Kidney (tissue), 22 donors: ENCODE data around the gene DEGS1. TPM values are rescaled to one million over a fixed set of nuclear protein-coding genes. Genes with fewer than 3 reads are reported as not detected.

Experiments used
- DNase-seq, 5 donors: peaks; one replicate each; pipeline ENCODE4 v3.0.0-alpha.2; 2013 to 2020
- FAIRE-seq: peaks from 2 replicates; lab custom pipeline; 2012; peaks lifted over from hg19 to GRCh38; lab: Jason Lieb, UNC
- H3K27ac ChIP-seq, 2 donors: one replicate each; pipeline ENCODE4 v1.7.0; 2013; ENCODE audit warnings: low read depth in 2 of 2, low read length in 2 of 2, inconsistent platforms in 1 of 2
- H3K27me3 ChIP-seq: one replicate; pipeline ENCODE4 v1.7.1; 2013; ENCODE audit warnings: low read length, inconsistent platforms; ENCODE audit not compliant: control insufficient read depth, insufficient read depth
- H3K36me3 ChIP-seq, 3 donors: one replicate each; pipeline versions ENCODE4 v1.7.0 to v1.7.1; 2013; ENCODE audit warnings: low read length in 3 of 3, control low read depth in 1 of 3, inconsistent platforms in 1 of 3; ENCODE audit not compliant: insufficient read depth in 3 of 3, control insufficient read depth in 2 of 3
- H3K4me1 ChIP-seq, 3 donors: one replicate each; pipeline versions ENCODE4 v1.7.0 to v1.7.1; 2013; ENCODE audit warnings: low read length in 3 of 3, inconsistent platforms in 1 of 3, low read depth in 1 of 3; ENCODE audit not compliant: control insufficient read depth in 2 of 3, insufficient read depth in 2 of 3
- H3K4me3 ChIP-seq, 3 donors: one replicate each; pipeline versions ENCODE4 v1.7.0 to v1.8.1; 2013; ENCODE audit warnings: low read length in 3 of 3, control low read depth in 1 of 3, inconsistent platforms in 1 of 3
- H3K9ac ChIP-seq, 3 donors: one replicate each; pipeline versions ENCODE4 v1.7.0 to v1.7.1; 2013; ENCODE audit warnings: low read length in 3 of 3, control low read depth in 1 of 3, inconsistent platforms in 1 of 3
- H3K9me3 ChIP-seq, 3 donors: one replicate each; pipeline versions ENCODE4 v1.7.0 to v1.7.1; 2013; ENCODE audit warnings: low read length in 3 of 3, control low read depth in 1 of 3, inconsistent platforms in 1 of 3; ENCODE audit not compliant: control insufficient read depth in 2 of 3, insufficient read depth in 1 of 3
- intact Hi-C: fragments of 100-400 bp; cut with DNase I; formaldehyde crosslinking; loops from one replicate; pipeline ENCODE4 v1.11.1; 2022
- long read RNA-seq, 10 donors: library from polyadenylated mRNA in 1 of 10; unstranded in 1 of 10; transcript quantifications; one replicate each; pipeline ENCODE4 v2.0.0 and lab custom pipeline, GENCODE V29; 2021 to 2026
- polyA plus RNA-seq: library from polyadenylated mRNA; stranded (reverse); fragments of 350-450 nt; fragmentation: Illumina TruSeq; extraction: RNeasy Lipid Tissue Mini Kit (QIAGEN cat#74804); gene quantifications from one replicate; pipeline ENCODE4 v1.2.3, GENCODE V29; 2014; ENCODE audit warnings: low read depth, low replicate concordance; ENCODE audit not compliant: insufficient read depth
- total RNA-seq: library from RNA; stranded (reverse); fragmentation: NEBNext Ultra II Directional; extraction: Animal tissue kit (Norgen Biotek cat#: 25700); gene quantifications from one replicate; pipeline ENCODE4 v1.2.1, GENCODE V29; 2021
- TF ChIP-seq, protein P1 (sequence below): IDR thresholded peaks from 3 replicates; pipeline ENCODE4 v1.5.1; 2012; ENCODE audit warnings: mild to moderate bottlenecking, moderate library complexity, borderline replicate concordance; ENCODE audit not compliant: insufficient read depth; ENCODE audit errors: extremely low read depth
- donor health status: control.
- donor health status: control.
- donor health status: control.
- donor health status: control.
- donor health status: control.
- donor health status: DM: yes; HTN: yes; CAD: no.
- donor health status: Normal renal cell carcinoma (clear cell type).

Gene DEGS1
- 83.1 TPM for total RNA-seq
- 32.5 TPM for polyA plus RNA-seq
- long read RNA-seq, donor 1, transcript DEGS1-201 (3 exons, 2,101 nt) = major isoform, 17 of 17 reads
- long read RNA-seq, donor 1, partial matches to known transcripts = 0 of 17 reads
- long read RNA-seq, donor 1, other reads (novel, unspliced or antisense) = 0 of 17 reads
- long read RNA-seq, donor 2, transcript DEGS1-201 (3 exons, 2,101 nt) = major isoform, 17 of 17 reads
- long read RNA-seq, donor 2, partial matches to known transcripts = 0 of 17 reads
- long read RNA-seq, donor 2, other reads (novel, unspliced or antisense) = 0 of 17 reads
- long read RNA-seq, donor 3, transcript DEGS1-201 (3 exons, 2,101 nt) = major isoform, 17 of 28 reads
- long read RNA-seq, donor 3, partial matches to known transcripts = 11 of 28 reads
- long read RNA-seq, donor 3, other reads (novel, unspliced or antisense) = 0 of 28 reads
- long read RNA-seq, donor 4, transcript DEGS1-201 (3 exons, 2,101 nt) = major isoform, 10 of 10 reads
- long read RNA-seq, donor 4, partial matches to known transcripts = 0 of 10 reads
- long read RNA-seq, donor 4, other reads (novel, unspliced or antisense) = 0 of 10 reads
- long read RNA-seq, donor 5, partial matches to known transcripts = 0 of 1 reads
- long read RNA-seq, donor 5, other reads (novel, unspliced or antisense) = 0 of 1 reads
- long read RNA-seq, donor 6, transcript DEGS1-201 (3 exons, 2,101 nt) = major isoform, 9 of 9 reads
- long read RNA-seq, donor 6, partial matches to known transcripts = 0 of 9 reads
- long read RNA-seq, donor 6, other reads (novel, unspliced or antisense) = 0 of 9 reads
- long read RNA-seq, donor 7, transcript DEGS1-201 (3 exons, 2,101 nt) = major isoform, 56 of 75 reads
- long read RNA-seq, donor 7, partial matches to known transcripts = 1 of 75 reads
- long read RNA-seq, donor 7, other reads (novel, unspliced or antisense) = 18 of 75 reads
- long read RNA-seq, donor 8, transcript DEGS1-201 (3 exons, 2,101 nt) = major isoform, 11 of 16 reads
- long read RNA-seq, donor 8, partial matches to known transcripts = 5 of 16 reads
- long read RNA-seq, donor 8, other reads (novel, unspliced or antisense) = 0 of 16 reads
- long read RNA-seq, donor 9, transcript DEGS1-201 (3 exons, 2,101 nt) = major isoform, 14 of 14 reads
- long read RNA-seq, donor 9, partial matches to known transcripts = 0 of 14 reads
- long read RNA-seq, donor 9, other reads (novel, unspliced or antisense) = 0 of 14 reads
- long read RNA-seq, donor 10, transcript DEGS1-201 (3 exons, 2,101 nt) = major isoform, 14 of 19 reads
- long read RNA-seq, donor 10, partial matches to known transcripts = 5 of 19 reads
- long read RNA-seq, donor 10, other reads (novel, unspliced or antisense) = 0 of 19 reads

DNA sequence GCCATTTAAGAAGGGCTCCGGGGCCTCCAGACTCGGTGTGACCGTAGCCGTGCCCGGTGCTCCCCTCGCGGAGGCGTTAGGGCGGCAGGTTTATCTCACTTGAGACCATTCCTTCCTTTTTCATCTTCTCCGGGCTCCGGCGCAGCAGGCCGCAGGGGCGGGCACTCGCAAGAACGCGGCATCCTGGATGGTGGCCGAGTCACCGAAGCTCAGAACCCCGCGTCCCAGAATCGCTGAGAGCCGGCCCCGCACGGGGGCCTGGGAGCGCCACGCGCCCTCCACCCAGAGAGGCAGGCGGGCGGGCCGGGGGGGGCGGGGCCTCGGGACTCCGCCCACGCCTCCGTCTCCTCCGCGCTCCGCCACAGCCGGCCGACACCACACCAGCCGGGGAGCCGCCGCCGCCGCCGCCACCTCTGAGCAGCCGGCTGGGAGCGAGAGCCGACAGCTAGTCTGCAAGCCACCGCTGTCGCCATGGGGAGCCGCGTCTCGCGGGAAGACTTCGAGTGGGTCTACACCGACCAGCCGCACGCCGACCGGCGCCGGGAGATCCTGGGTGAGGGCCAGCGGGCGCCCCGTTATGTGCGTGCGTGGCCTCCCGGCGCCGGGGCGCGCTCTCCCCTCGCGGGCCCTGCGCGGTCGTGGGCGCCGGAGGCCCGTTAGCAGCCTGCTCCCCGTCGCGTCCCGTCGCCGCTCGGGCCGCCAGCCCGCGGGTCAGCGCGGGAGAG lies at the start of gene DEGS1:
TSS of gene DEGS1 (plus strand) at position 375 of the 725 bp plus-strand sequence. CDS start at position 472, 97 bp downstream.
- H3K9ac ChIP-seq = peak within 1 kb of the TSS; percentile 35 to 87 (median 80)
- TF ChIP-seq, protein P1, sequence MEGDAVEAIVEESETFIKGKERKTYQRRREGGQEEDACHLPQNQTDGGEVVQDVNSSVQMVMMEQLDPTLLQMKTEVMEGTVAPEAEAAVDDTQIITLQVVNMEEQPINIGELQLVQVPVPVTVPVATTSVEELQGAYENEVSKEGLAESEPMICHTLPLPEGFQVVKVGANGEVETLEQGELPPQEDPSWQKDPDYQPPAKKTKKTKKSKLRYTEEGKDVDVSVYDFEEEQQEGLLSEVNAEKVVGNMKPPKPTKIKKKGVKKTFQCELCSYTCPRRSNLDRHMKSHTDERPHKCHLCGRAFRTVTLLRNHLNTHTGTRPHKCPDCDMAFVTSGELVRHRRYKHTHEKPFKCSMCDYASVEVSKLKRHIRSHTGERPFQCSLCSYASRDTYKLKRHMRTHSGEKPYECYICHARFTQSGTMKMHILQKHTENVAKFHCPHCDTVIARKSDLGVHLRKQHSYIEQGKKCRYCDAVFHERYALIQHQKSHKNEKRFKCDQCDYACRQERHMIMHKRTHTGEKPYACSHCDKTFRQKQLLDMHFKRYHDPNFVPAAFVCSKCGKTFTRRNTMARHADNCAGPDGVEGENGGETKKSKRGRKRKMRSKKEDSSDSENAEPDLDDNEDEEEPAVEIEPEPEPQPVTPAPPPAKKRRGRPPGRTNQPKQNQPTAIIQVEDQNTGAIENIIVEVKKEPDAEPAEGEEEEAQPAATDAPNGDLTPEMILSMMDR = no peak
- H3K4me1 ChIP-seq = peaks cover 0 to 5% (median 4%) of the 10 kb centered on the region in 3 donors
- H3K36me3 ChIP-seq = no peaks in the 10 kb centered on the region
- intact Hi-C loops = no loop called here
- H3K4me3 ChIP-seq = peak within 1 kb of the TSS; percentile 68 to 74 (median 73)
- peak within 1 kb of the TSS; percentile 88 to 94 for H3K27ac ChIP-seq
- FAIRE-seq (no peak), DNase-seq (peak; percentile 90 to 95 (median 93))
- H3K27me3 ChIP-seq = no peaks in the 10 kb centered on the region
- no peaks in the 10 kb centered on the region for H3K9me3 ChIP-seq

DNA sequence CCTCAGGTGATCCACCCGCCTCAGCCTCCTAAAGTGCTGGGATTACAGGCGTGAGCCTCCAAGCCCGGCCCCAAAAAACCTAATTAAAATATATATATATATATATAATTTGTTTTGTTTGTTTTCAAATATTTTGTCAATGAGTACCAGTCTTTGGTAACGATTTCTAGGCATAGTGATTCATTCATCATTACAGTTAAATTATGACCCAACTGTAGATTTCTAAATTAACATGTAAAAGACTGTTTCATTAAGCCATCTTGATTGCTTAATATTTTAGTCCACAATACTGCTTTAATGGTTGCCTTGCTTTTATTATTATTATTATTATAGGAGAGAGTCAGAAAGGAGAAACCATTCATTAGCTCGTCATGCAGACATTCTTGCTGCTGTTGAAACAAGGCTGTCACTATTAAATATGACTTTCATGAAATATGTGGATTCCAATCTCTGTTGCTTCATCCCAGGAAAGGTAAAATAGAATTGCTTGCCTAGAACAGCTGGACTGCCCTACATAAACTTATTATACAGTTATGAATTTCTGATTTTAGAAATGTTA lies 49.2 kb upstream of the DEGS1 start:
- intact Hi-C loops = no loop called here
- no peak for DNase-seq
- no peaks in the 10 kb centered on the region for H3K27me3 ChIP-seq
- peaks cover 13 to 33% (median 18%) of the 10 kb centered on the region in 3 donors for H3K36me3 ChIP-seq
- no peak overlapping the region for H3K9ac ChIP-seq
- H3K27ac ChIP-seq = no peak overlapping the region
- TF ChIP-seq, protein P1 = no peak
- H3K4me1 ChIP-seq = no peaks in the 10 kb centered on the region
- H3K4me3 ChIP-seq = no peak overlapping the region
- H3K9me3 ChIP-seq = no peaks in the 10 kb centered on the region
- FAIRE-seq = no peak

DNA sequence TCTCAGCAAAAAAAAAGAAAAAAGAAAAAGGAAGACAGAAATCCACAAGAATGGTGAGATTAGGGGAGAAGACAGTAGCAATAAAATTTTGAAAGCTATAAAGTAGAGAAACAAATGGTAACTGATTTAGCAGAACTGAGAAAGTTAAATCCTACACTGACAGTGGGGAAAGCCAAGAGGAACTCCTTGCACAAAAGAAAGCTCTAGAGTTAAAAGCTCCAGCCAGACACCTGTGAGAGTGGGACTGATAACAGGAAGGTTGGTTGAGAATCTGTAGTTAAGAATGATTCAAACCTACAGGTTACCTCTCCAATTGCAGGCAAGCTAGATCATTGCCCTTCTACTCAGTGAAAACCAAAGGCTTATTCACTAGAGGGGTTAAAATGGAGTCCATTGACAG lies 45.5 kb upstream of the DEGS1 start:
- Histone ChIP-seq H3K4me3 (no peak overlapping the region), H3K9ac (no peak overlapping the region), H3K27me3 (no peaks in the 10 kb centered on the region), H3K4me1 (no peaks in the 10 kb centered on the region), H3K36me3 (peaks cover 4 to 13% (median 8%) of the 10 kb centered on the region in 3 donors), H3K27ac (no peak overlapping the region), H3K9me3 (no peaks in the 10 kb centered on the region)
- DNase-seq = no peak
- TF ChIP-seq, protein P1 = no peak
- intact Hi-C loops = no loop called here
- FAIRE-seq = no peak
